HG03442 (cell line): ENCODE results near the gene COX6B2.

Experiments
- ATAC-seq: cut with Tn5 transposase; IDR thresholded peaks from one replicate; pipeline ENCODE4 v1.9.1; 2021; ENCODE audit warnings: mild to moderate bottlenecking, moderate library complexity; ENCODE audit not compliant: unreplicated experiment

Gene COX6B2

GRCh38 chr19:55383279-55384130 lies 29.0 kb upstream of the COX6B2 start:
- no peak for ATAC-seq

GRCh38 chr19:55382522-55383054 lies 28.1 kb upstream of the COX6B2 start:
- no peak for ATAC-seq

GRCh38 chr19:55382013-55382412 lies 27.5 kb upstream of the COX6B2 start:
- no peak for ATAC-seq

GRCh38 chr19:55379174-55379573 lies 24.7 kb upstream of the COX6B2 start:
- no peak for ATAC-seq

GRCh38 chr19:55377356-55378131 lies 23.0 kb upstream of the COX6B2 start:
- no peak for ATAC-seq

GRCh38 chr19:55376241-55376933 lies 21.9 kb upstream of the COX6B2 start, which contains the start of gene TMEM190:
Gene TMEM190 (plus strand): TSS chr19:55376826. CDS start chr19:55376854, 28 bp downstream.
- ATAC-seq: no peak

- no peak for ATAC-seq
Measured at GRCh38 chr19:55373993-55374757, 19.7 kb upstream of the COX6B2 start.

- no peak for ATAC-seq
Measured at GRCh38 chr19:55373306-55373992, 18.9 kb upstream of the COX6B2 start.

GRCh38 chr19:55372316-55373081 lies 18.0 kb upstream of the COX6B2 start:
- ATAC-seq: no peak

- no peak for ATAC-seq
Measured at GRCh38 chr19:55370305-55370988, 15.9 kb upstream of the COX6B2 start, which contains the start of gene IL11. Gene IL11 (minus strand): TSS chr19:55370463. CDS start chr19:55370310, 153 bp downstream.

- ATAC-seq: no peak
Measured at GRCh38 chr19:55369653-55370304, 15.3 kb upstream of the COX6B2 start.

- no peak for ATAC-seq
Measured at GRCh38 chr19:55368701-55369563, 14.4 kb upstream of the COX6B2 start.

GRCh38 chr19:55368106-55368505 lies 13.6 kb upstream of the COX6B2 start:
- ATAC-seq: no peak

- no peak for ATAC-seq
Measured at GRCh38 chr19:55366790-55367189, 12.3 kb upstream of the COX6B2 start.

GRCh38 chr19:55365964-55366363 lies 11.4 kb upstream of the COX6B2 start:
- ATAC-seq: no peak

- no peak for ATAC-seq
Measured at GRCh38 chr19:55365245-55365644, 10.7 kb upstream of the COX6B2 start.
